Ectodermal cell (in vitro differentiated cells): Measurements from ENCODE around the gene PPARG.

ENCODE experiments used
- H3K27ac ChIP-seq: 2 replicates; pipeline ENCODE4 v1.7.0; 2013; ENCODE audit warnings: mild to moderate bottlenecking, low read depth, low read length; ENCODE audit not compliant: insufficient read depth, poor library complexity, severe bottlenecking
- H3K27me3 ChIP-seq: 2 replicates; pipeline ENCODE4 v1.7.0; 2013; ENCODE audit warnings: mild to moderate bottlenecking, low read length; ENCODE audit not compliant: insufficient read depth, control insufficient read depth, poor library complexity, severe bottlenecking
- H3K36me3 ChIP-seq: one replicate; pipeline ENCODE4 v1.7.0; 2013; ENCODE audit warnings: low read length; ENCODE audit not compliant: control insufficient read depth, insufficient read depth
- H3K4me1 ChIP-seq: one replicate; pipeline ENCODE4 v1.7.0; 2013; ENCODE audit warnings: low read length; ENCODE audit not compliant: control insufficient read depth, insufficient read depth
- H3K4me3 ChIP-seq: 2 replicates; pipeline ENCODE4 v1.7.0; 2013; ENCODE audit warnings: low read depth, low read length, control low read depth; ENCODE audit not compliant: insufficient read depth
- H3K9me3 ChIP-seq: 2 replicates; pipeline ENCODE4 v1.7.0; 2013; ENCODE audit warnings: mild to moderate bottlenecking, low read length, moderate library complexity; ENCODE audit not compliant: control insufficient read depth
- WGBS, 2 experiments: methylation state at CpG; one replicate each; pipeline ENCODE4 v1.1.7; 2013; ENCODE audit warnings: missing lambda C conversion rate in 2 of 2; 5-methylcytosine and 5-hydroxymethylcytosine counted together

PPARG gene

GRCh38 chr3:12327021-12327420, 38.2 kb downstream of the PPARG start:
- no peak overlapping the region for H3K27ac ChIP-seq
- 83 to 84% methylated on average over 5 of the region's 5 CpGs for WGBS, 2 experiments
- H3K9me3 ChIP-seq = no peaks in the 10 kb centered on the region
- no peaks in the 10 kb centered on the region for H3K36me3 ChIP-seq
- H3K4me1 ChIP-seq = no peaks in the 10 kb centered on the region
- no peak overlapping the region for H3K4me3 ChIP-seq
- no peaks in the 10 kb centered on the region for H3K27me3 ChIP-seq

DNA sequence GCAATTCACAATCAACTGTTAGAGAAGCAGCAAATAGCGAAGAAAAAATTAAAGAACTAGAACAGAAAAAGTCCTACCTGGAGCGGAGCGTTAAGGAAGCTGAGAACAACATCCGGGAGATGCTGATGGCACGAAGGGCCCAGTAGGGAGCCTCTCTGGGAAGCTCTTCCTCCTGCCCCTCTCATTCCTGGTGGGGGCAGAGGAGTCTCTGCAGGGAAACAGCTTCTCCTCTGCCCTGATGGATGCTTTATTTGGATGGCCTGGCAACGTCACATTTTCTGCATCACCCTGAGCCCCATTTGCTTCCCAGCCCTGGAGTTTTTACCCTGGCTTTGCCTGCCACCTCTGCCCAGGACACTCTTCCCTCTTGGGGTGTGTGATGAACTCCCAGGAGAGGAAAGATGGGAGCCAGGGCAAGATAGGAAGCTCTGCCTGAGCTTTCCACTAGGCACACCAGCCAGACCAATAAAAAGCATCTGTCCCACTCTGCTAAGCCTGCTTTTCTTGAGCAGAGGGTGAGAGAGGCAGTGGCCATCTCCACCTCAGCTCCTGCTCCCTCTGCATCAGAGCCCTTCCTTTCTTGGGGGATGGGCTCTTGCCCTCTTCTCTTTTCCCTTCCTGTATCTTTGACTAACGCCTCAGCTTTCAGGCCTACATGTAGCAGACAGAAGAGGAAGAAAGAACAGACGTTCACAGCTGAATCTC, 39.4 kb downstream of the PPARG start:
- Histone ChIP-seq H3K27me3 (no peaks in the 10 kb centered on the region), H3K4me3 (no peak overlapping the region), H3K27ac (no peak overlapping the region), H3K4me1 (no peaks in the 10 kb centered on the region), H3K9me3 (no peaks in the 10 kb centered on the region), H3K36me3 (no peaks in the 10 kb centered on the region)
- 73 to 75% methylated on average over 8 of the region's 8 CpGs for WGBS, 2 experiments

- Histone ChIP-seq H3K36me3 (no peaks in the 10 kb centered on the region), H3K27me3 (no peaks in the 10 kb centered on the region), H3K4me3 (no peak overlapping the region), H3K9me3 (no peaks in the 10 kb centered on the region), H3K4me1 (no peaks in the 10 kb centered on the region), H3K27ac (no peak overlapping the region)
- WGBS, 2 experiments = 89 to 90% methylated on average over 3 of the region's 3 CpGs
Observed at GRCh38 chr3:12328837-12329462, 40.1 kb downstream of the PPARG start.

GRCh38 chr3:12334786-12335185, 45.9 kb downstream of the PPARG start:
- Histone ChIP-seq H3K4me1 (no peaks in the 10 kb centered on the region), H3K27me3 (no peaks in the 10 kb centered on the region), H3K4me3 (no peak overlapping the region), H3K27ac (no peak overlapping the region), H3K9me3 (no peaks in the 10 kb centered on the region), H3K36me3 (no peaks in the 10 kb centered on the region)
- 92 to 97% methylated on average over 3 of the region's 3 CpGs for WGBS, 2 experiments

DNA sequence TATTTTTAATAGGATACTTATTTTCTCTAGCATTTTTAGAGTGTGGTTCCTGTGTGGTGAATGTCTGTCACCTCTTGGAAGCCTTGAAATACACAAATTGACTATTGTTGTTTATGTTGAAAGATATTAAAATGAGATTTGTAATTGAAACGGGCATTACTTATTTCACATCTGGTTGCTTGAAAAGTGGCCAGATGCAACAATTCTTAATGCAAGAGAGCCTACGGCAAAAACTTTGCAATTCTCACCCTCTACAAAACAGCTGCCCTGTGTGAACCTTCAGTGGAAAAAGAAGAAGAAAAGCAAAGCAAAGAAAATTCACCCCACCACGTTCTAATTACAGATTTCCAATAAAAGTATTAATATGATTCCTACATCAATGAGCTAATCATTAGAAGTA, 46.6 kb downstream of the PPARG start:
- Histone ChIP-seq H3K36me3 (no peaks in the 10 kb centered on the region), H3K9me3 (no peaks in the 10 kb centered on the region), H3K4me3 (no peak overlapping the region), H3K27ac (no peak overlapping the region), H3K4me1 (no peaks in the 10 kb centered on the region), H3K27me3 (no peaks in the 10 kb centered on the region)
- WGBS, 2 experiments = 93 to 95% methylated on average over 2 of the region's 3 CpGs

GRCh38 chr3:12336099-12336498, 47.2 kb downstream of the PPARG start:
- no peaks in the 10 kb centered on the region for H3K36me3 ChIP-seq
- 96 to 99% methylated on average over 2 to 3 of the region's 3 CpGs for WGBS, 2 experiments
- H3K4me3 ChIP-seq = no peak overlapping the region
- no peaks in the 10 kb centered on the region for H3K27me3 ChIP-seq
- H3K4me1 ChIP-seq = no peaks in the 10 kb centered on the region
- no peak overlapping the region for H3K27ac ChIP-seq
- no peaks in the 10 kb centered on the region for H3K9me3 ChIP-seq

- Histone ChIP-seq H3K4me1 (no peaks in the 10 kb centered on the region), H3K36me3 (no peaks in the 10 kb centered on the region), H3K9me3 (no peaks in the 10 kb centered on the region), H3K27ac (no peak overlapping the region), H3K27me3 (no peaks in the 10 kb centered on the region), H3K4me3 (no peak overlapping the region)
- 93 to 94% methylated on average over 5 of the region's 5 CpGs for WGBS, 2 experiments
Observed at GRCh38 chr3:12338595-12339546, 50.0 kb downstream of the PPARG start.

DNA sequence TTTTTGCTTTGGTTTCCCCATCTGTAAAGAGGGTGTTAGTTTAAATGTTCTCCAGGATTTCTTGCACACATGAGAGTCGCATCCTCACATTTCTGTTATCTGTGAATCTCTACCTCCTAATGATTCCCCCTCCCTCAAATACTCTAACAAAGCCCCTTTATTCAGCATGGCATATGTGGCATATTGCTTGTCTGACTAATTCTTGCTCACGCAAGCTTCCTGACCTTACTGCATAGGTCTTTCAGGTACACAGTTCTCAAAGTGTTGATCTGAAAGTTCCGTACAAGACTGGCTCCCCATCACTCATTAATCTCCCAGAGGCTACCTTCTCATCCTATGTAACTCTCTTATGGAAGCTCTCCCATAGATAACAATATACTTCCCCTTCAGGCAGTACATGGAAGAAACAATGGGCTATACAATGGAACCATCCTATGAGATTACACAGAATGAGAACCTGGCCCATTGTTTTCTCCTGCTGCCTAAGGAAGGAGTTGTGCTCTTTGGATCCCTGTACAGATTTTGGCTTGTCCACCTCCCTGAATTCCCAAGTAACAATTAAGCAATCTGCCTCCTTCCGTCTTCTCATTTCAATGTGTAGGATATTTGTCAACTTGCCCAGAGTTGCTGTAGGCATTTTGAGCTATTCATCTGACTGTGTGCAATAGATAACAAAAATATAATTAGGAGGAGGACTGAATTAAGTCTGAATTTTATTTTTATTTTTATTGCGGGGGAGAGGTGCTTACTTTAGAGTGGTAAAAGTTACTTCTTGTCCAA, 51.0 kb downstream of the PPARG start:
- H3K36me3 ChIP-seq = no peaks in the 10 kb centered on the region
- no peaks in the 10 kb centered on the region for H3K27me3 ChIP-seq
- no peak overlapping the region for H3K4me3 ChIP-seq
- 97 to 98% methylated on average over 4 to 5 of the region's 5 CpGs for WGBS, 2 experiments
- H3K27ac ChIP-seq = no peak overlapping the region
- H3K9me3 ChIP-seq = no peaks in the 10 kb centered on the region
- H3K4me1 ChIP-seq = no peaks in the 10 kb centered on the region

DNA sequence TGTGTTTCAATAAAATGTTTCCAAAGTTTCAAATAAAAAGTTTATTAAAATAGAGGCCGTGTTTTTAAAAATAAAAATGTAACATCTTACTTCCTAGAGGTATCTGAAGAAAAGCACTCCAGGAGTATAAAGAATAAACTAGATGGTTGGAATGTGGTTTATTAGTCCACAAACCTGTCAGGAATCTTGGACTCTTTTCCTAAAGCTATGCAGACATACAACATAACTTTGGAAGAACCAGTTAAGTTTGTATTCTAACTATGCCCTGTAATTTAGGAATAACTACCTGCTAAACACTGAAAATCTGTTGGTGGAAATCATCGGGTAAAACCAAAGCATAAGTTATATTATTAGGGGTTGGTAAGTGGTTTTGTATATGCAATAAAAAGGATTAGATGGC, 51.6 kb downstream of the PPARG start:
- Histone ChIP-seq H3K9me3 (no peaks in the 10 kb centered on the region), H3K36me3 (no peaks in the 10 kb centered on the region), H3K27ac (no peak overlapping the region), H3K4me3 (no peak overlapping the region), H3K4me1 (no peaks in the 10 kb centered on the region), H3K27me3 (no peaks in the 10 kb centered on the region)
- WGBS, 2 experiments = 86 to 91% methylated on average over 1 to 2 of the region's 2 CpGs
